B cell (primary cell): Measurements from ENCODE around the gene CDC37. TPM values are rescaled to one million over a fixed set of nuclear protein-coding genes. Genes with fewer than 3 reads are reported as not detected.
A peak's percentile ranks its signal among the peaks of the same experiment; 100 is the strongest.

Experiments
- ATAC-seq: fragments of 200-7000 bp; cut with Tn5 transposase; one replicate; pipeline ENCODE4 v1.10.0; 2021; ENCODE audit warnings: low read depth, mild to moderate bottlenecking, moderate number of reproducible peaks, moderate library complexity
- CTCF ChIA-PET: fragments of 350-600 bp; sonication (Branson Sonifier 250); formaldehyde crosslinking; loops from one replicate; lab custom pipeline; 2021; ENCODE audit warnings: antibody characterized with exemption, inconsistent platforms; lab: Charles Lee
- POLR2A ChIA-PET: fragments of 350-600 bp; sonication (Branson Sonifier 250); formaldehyde crosslinking; loops from one replicate; lab custom pipeline; 2021; ENCODE audit warnings: antibody characterized with exemption; lab: Charles Lee
- DNase-seq: peaks from one replicate; pipeline ENCODE4 v3.0.0; 2013
- H2AFZ ChIP-seq: 2 replicates; pipeline ENCODE4 v1.6.1; 2012; ENCODE audit warnings: mild to moderate bottlenecking, low read depth, low read length; ENCODE audit not compliant: insufficient read depth, poor library complexity, severe bottlenecking
- H3K27ac ChIP-seq, 2 donors: 1 replicate in 1 of 2; 2 replicates in 1 of 2; pipeline ENCODE4 v1.5.1; 2012 to 2013; ENCODE audit warnings: low read length in 2 of 2, mild to moderate bottlenecking in 2 of 2, moderate library complexity in 1 of 2
- H3K27me3 ChIP-seq, 4 experiments: fragments of 200-600 bp in 1 of 4; sonication (generic) in 1 of 4; replicated peaks in 1 of 4; 1 replicate in 2 of 4; 2 replicates in 2 of 4; pipeline versions ENCODE4 v1.6.1 to v1.7.0; 2013 to 2016; ENCODE audit warnings: low read length in 3 of 4, mild to moderate bottlenecking in 2 of 4, mixed read lengths in 1 of 4, moderate library complexity in 1 of 4; ENCODE audit not compliant: insufficient read depth in 4 of 4, control insufficient read depth in 3 of 4; ENCODE audit errors: control extremely low read depth in 1 of 4
- H3K36me3 ChIP-seq, 2 experiments: replicated peaks in 1 of 2; 1 replicate in 1 of 2; 2 replicates in 1 of 2; pipeline versions ENCODE4 v1.6.1 to v1.7.1; 2013; ENCODE audit warnings: low read length in 1 of 2; ENCODE audit not compliant: insufficient read depth in 2 of 2, control insufficient read depth in 1 of 2; ENCODE audit errors: control extremely low read depth in 1 of 2, extremely low read depth in 1 of 2
- H3K4me1 ChIP-seq, 2 donors: fragments of 200-600 bp in 1 of 2; sonication (generic) in 1 of 2; 1 replicate in 1 of 2; 2 replicates in 1 of 2; pipeline versions ENCODE4 v1.5.1 to v1.6.1; 2013 to 2017; ENCODE audit warnings: low read length in 2 of 2; ENCODE audit not compliant: control insufficient read depth in 2 of 2, insufficient read depth in 2 of 2
- H3K4me2 ChIP-seq: replicated peaks from 2 replicates; pipeline ENCODE3; 2012; ENCODE audit warnings: mild to moderate bottlenecking, low read depth, low read length; ENCODE audit not compliant: poor library complexity, severe bottlenecking
- H3K4me3 ChIP-seq, 5 experiments: fragments of 200-600 bp in 1 of 5; sonication (generic) in 1 of 5; 1 replicate in 3 of 5; 2 replicates in 2 of 5; pipeline versions ENCODE4 v1.5.1 to v1.7.0; 2011 to 2016; ENCODE audit warnings: low read length in 4 of 5, mild to moderate bottlenecking in 4 of 5, low read depth in 2 of 5, control low read depth in 1 of 5, moderate library complexity in 1 of 5; ENCODE audit not compliant: insufficient read depth in 1 of 5; ENCODE audit errors: control extremely low read depth in 1 of 5, extremely low read depth in 1 of 5
- H3K79me2 ChIP-seq: fragments of 200-600 bp; sonication (generic); one replicate; pipeline ENCODE4 v1.6.0; 2016; ENCODE audit warnings: low read length; ENCODE audit not compliant: control insufficient read depth, insufficient read depth
- H3K9ac ChIP-seq: fragments of 200-600 bp; sonication (generic); 2 replicates; pipeline ENCODE4 v1.6.1; 2017; ENCODE audit warnings: mild to moderate bottlenecking, low read length, moderate library complexity
- H3K9me3 ChIP-seq, 3 donors: one replicate each; pipeline versions ENCODE4 v1.6.1 to v1.7.1; 2013; ENCODE audit warnings: low read length in 2 of 3; ENCODE audit not compliant: control insufficient read depth in 2 of 3, insufficient read depth in 1 of 3; ENCODE audit errors: control extremely low read depth in 1 of 3
- H4K20me1 ChIP-seq: 2 replicates; pipeline ENCODE4 v1.6.0; 2012; ENCODE audit warnings: mild to moderate bottlenecking, low read length; ENCODE audit not compliant: insufficient read depth, control insufficient read depth, poor library complexity, severe bottlenecking
- H3K27ac Mint-ChIP-seq: one replicate; pipeline ENCODE4 v1.8.0; 2021; ENCODE audit warnings: mixed read lengths
- H3K27me3 Mint-ChIP-seq: one replicate; pipeline ENCODE4 v1.8.0; 2021; ENCODE audit warnings: mixed read lengths
- H3K4me1 Mint-ChIP-seq: one replicate; pipeline ENCODE4 v1.8.0; 2021; ENCODE audit warnings: mixed read lengths
- H3K4me3 Mint-ChIP-seq: one replicate; pipeline ENCODE4 v1.8.0; 2021; ENCODE audit warnings: mixed read lengths
- H3K9me3 Mint-ChIP-seq: one replicate; pipeline ENCODE4 v1.8.0; 2022; ENCODE audit warnings: mixed read lengths; ENCODE audit not compliant: insufficient read depth
- EZH2 ChIP-seq: IDR thresholded peaks from 2 replicates; pipeline ENCODE4 v1.6.1; 2012; ENCODE audit warnings: borderline replicate concordance, low read depth, mild to moderate bottlenecking, moderate library complexity, low read length; ENCODE audit not compliant: insufficient read depth, poor library complexity, severe bottlenecking
- WGBS: methylation state at CpG from one replicate; pipeline ENCODE4 v1.1.5; 2013; ENCODE audit warnings: missing lambda C conversion rate; ENCODE audit not compliant: insufficient coverage; 5-methylcytosine and 5-hydroxymethylcytosine counted together
- intact Hi-C: fragments of 100-400 bp; cut with micrococcal nuclease; formaldehyde crosslinking; loops from one replicate; pipeline ENCODE4 v1.10.0; 2022
- polyA plus RNA-seq: library from polyadenylated mRNA; depleted of rRNA; stranded (reverse); fragments of >200 nt; gene quantifications from 2 replicates; pipeline ENCODE4 v1.2.3, GENCODE V29; 2012
- total RNA-seq, 2 donors: library from RNA; stranded (reverse); fragments of 120-200 nt in 1 of 2; gene quantifications; 1 replicate in 1 of 2; 2 replicates in 1 of 2; pipeline versions ENCODE4 v1.2.3 to v1.2.4, GENCODE V29; 2013 to 2022
- TF ChIP-seq, protein P1 (sequence below): fragments of 200-600 bp; IDR thresholded peaks from one replicate; pipeline ENCODE4 v1.8.0; 2022; ENCODE audit warnings: antibody characterized with exemption, mild to moderate bottlenecking

CDC37 gene
- total and polyA plus RNA-seq, 2 donors (not counting 1 experiment from before 2014, with no cell fraction given) = 193 to 408 TPM

DNA sequence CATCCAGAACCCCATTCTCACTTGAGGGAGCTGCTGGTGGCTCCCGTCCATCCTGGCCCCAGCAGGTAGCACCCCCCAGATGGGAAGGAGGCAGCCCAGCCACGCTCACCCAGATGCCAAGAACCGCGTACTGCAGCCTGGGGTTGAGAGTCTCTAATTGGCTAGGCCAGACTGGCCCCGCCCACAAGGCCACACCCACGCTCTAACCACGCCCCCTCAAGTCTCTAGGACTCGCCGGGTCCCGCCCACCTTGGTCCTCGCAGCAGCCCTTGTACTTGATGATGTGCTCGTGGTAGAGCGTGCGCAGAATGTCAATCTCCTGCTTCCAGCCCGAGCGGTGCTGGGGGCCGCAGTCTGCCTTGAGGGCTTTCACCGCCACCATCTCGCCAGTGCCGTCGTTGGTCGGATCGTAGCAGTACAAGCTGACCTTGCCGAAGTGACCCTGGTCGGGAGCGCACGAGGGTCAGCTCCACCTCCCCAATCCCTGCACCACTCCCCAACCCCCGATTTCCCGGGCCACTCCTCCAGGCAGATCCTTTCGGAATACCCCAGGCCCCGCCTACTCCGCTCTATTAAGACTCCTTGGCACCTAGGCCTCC is 49.5 kb downstream of the CDC37 start:
- H3K9me3 Mint-ChIP-seq = no peaks in the 10 kb centered on the region
- Histone ChIP-seq H3K36me3 (peaks cover 0 to 52% of the 10 kb centered on the region in 2 experiments), H3K9me3 (peaks cover 0 to 9% (median 0%) of the 10 kb centered on the region in 3 donors), H3K27ac (no peak overlapping the region), H2AFZ (no peak overlapping the region), H3K27me3 (no peaks in the 10 kb centered on the region), H3K4me3 (no peak overlapping the region), H3K9ac (no peak overlapping the region), H3K79me2 (no peaks in the 10 kb centered on the region), H3K4me1 (no peaks in the 10 kb centered on the region), H4K20me1 (no peaks in the 10 kb centered on the region), H3K4me2 (no peak overlapping the region)
- TF ChIP-seq, protein P1, sequence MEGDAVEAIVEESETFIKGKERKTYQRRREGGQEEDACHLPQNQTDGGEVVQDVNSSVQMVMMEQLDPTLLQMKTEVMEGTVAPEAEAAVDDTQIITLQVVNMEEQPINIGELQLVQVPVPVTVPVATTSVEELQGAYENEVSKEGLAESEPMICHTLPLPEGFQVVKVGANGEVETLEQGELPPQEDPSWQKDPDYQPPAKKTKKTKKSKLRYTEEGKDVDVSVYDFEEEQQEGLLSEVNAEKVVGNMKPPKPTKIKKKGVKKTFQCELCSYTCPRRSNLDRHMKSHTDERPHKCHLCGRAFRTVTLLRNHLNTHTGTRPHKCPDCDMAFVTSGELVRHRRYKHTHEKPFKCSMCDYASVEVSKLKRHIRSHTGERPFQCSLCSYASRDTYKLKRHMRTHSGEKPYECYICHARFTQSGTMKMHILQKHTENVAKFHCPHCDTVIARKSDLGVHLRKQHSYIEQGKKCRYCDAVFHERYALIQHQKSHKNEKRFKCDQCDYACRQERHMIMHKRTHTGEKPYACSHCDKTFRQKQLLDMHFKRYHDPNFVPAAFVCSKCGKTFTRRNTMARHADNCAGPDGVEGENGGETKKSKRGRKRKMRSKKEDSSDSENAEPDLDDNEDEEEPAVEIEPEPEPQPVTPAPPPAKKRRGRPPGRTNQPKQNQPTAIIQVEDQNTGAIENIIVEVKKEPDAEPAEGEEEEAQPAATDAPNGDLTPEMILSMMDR = no peak
- no peak for TF ChIP-seq EZH2
- no peak overlapping the region for H3K4me3 Mint-ChIP-seq
- 98% methylated on average over 32 of the region's 32 CpGs for WGBS
- H3K27ac Mint-ChIP-seq = no peak overlapping the region
- DNase-seq (peak; percentile 44), ATAC-seq (peak; percentile 36)
- intact Hi-C loops = no loop called here
- CTCF ChIA-PET = no interaction called here
- H3K4me1 Mint-ChIP-seq = no peaks in the 10 kb centered on the region
- POLR2A ChIA-PET = no interaction called here
- no peaks in the 10 kb centered on the region for H3K27me3 Mint-ChIP-seq

DNA sequence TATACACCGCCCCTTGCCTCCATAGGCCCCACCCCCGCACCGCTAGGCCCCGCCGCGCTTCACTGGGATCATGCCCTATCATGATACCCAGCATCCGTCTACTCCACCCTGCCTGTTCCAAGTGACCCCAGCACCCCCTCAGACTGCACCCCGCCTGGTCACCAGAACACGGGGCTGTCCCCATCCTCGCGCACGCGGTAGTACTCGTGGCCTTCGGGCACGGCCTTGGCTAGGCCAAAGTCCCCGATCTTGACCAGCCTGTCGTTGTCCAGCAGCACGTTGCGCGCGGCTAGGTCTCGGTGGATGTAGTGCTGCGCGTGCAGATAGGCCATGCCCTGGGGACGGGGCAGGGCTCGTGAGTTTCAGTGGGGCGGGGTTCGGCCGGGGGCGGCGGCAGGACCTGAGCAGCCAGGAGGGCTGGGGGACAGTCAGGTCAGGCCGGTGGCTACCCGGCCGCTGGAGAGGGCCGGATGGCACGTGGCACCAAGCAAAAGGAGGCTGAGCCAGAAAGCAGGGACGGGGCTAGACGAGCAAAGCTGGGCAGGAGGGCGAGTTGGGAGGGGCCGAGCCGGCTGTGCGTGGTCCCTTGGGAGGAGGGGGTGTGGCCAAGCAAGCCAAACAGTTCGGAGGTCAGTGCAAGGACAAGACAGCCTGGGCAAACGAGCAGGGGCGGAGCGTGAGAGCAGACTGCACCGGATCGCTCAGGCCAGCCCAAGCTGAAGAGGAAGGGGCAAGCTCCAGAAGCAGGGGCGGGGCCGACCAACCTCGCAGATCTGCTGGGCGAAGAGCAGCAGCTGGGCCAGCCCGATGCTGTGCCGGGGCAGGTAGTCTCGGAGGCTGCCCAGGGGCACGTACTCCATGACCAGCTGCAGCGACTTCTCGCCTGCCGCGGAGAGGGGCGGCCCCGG is 50.3 kb downstream of the CDC37 start:
- peaks cover 0 to 46% of the 10 kb centered on the region in 2 experiments for H3K36me3 ChIP-seq
- no peaks in the 10 kb centered on the region for H4K20me1 ChIP-seq

More for the DNA sequence above, 50.3 kb downstream of the CDC37 start:
- intact Hi-C loops = no loop called here
- Mint-ChIP-seq H3K9me3 (no peaks in the 10 kb centered on the region), H3K4me3 (no peak overlapping the region), H3K27ac (no peak overlapping the region), H3K4me1 (no peaks in the 10 kb centered on the region), H3K27me3 (no peaks in the 10 kb centered on the region)
- Histone ChIP-seq H3K9me3 (peaks cover 0 to 9% (median 0%) of the 10 kb centered on the region in 3 donors), H3K79me2 (no peaks in the 10 kb centered on the region), H3K4me1 (no peaks in the 10 kb centered on the region), H3K27me3 (no peaks in the 10 kb centered on the region), H3K4me3 (no peak overlapping the region), H3K9ac (no peak overlapping the region), H3K27ac (no peak overlapping the region), H3K4me2 (no peak overlapping the region), H2AFZ (no peak overlapping the region)
- DNase-seq (no peak), ATAC-seq (no peak)
- ChIA-PET POLR2A (no interaction called here), CTCF (no interaction called here)
- 97% methylated on average over 63 of the region's 63 CpGs for WGBS
- TF ChIP-seq, protein P1 = no peak
